ENCODE results near the gene LPCAT2.
"Not testable (repeated sequence)": the region's sequence is repeated elsewhere in the genome, so short reads cannot be mapped to it uniquely, and the experiment has no call there.

LPCAT2 gene

DNA sequence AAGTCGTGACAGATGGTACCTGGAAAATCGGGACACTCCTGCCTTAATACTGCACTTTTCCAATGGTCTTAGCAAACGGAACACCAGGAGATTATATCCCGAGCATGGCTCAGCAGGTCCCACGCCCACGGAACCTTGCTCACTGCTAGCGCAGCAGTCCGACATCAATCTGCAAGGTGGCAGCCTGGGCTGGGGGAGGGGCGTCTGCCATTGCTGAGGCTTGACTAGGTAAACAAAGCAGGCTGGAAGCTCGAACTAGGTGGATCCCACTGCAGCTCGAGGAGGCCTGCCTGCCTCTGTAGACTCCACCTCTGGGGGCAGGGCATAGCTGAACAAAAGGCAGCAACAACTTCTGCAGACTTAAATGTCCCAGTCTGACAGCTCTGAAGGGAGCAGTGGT is 106.8 kb downstream of the LPCAT2 start:
- not testable (repeated sequence) for DNase-seq

DNA sequence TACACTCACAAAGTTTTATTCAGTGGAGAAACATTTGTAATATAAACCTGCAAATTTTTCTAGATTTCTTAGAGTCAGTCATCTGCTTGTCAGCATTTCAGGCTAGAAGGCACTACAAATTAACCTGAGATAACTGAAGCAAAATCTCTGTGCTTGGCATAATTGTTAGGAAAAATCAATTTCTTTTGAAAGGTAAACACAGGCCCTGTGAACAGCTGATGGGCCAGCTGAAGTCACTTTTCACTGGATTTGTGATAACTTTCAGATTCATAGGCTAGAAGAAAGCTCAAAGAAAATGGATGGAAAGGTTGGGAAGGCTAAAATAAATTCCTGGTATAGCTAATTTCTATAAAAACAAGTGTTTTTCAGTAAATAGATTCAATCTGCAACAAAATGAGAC is 112.9 kb downstream of the LPCAT2 start:
- no peak for DNase-seq

- DNase-seq = no peak
These were observed 113.4 kb downstream of the LPCAT2 start for GRCh38 chr16:55622272-55622671.

DNA sequence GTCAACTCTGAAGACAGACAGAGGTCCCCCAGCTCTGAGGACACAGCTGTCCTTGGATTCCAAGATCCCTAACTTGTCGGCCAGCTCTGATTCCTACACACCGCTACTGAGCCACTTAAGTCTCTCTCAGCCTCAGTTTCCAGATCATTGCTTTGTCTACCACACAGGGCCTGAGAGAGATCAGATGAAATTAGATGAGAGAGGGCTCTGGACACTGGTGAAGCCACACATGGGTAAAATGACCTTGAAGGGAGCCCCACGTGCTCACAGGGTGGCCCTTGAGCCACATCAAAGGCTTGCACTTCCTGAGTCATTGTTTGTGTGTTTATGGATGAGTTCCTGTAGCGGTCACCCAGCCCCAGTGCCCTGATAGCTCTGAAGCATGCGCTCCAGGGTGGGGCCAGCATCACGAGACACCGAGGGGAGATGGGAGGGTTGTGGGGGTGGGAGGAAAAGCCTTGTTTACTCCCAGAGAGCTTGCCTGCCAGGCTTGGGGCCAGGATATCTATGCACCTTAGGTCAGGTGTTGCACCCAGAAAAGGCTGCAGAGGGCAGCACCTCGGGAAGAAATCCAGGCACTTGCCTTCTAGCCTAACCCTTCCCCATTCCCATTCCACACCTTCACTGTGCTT is 114.2 kb downstream of the LPCAT2 start:
- DNase-seq = no peak

- no peak for DNase-seq
These were observed 114.8 kb downstream of the LPCAT2 start for GRCh38 chr16:55623640-55624039.

- no peak for DNase-seq
These were observed 115.8 kb downstream of the LPCAT2 start for GRCh38 chr16:55624696-55625095.

GRCh38 chr16:55625843-55626242 is 117.0 kb downstream of the LPCAT2 start:
- no peak for DNase-seq

DNA sequence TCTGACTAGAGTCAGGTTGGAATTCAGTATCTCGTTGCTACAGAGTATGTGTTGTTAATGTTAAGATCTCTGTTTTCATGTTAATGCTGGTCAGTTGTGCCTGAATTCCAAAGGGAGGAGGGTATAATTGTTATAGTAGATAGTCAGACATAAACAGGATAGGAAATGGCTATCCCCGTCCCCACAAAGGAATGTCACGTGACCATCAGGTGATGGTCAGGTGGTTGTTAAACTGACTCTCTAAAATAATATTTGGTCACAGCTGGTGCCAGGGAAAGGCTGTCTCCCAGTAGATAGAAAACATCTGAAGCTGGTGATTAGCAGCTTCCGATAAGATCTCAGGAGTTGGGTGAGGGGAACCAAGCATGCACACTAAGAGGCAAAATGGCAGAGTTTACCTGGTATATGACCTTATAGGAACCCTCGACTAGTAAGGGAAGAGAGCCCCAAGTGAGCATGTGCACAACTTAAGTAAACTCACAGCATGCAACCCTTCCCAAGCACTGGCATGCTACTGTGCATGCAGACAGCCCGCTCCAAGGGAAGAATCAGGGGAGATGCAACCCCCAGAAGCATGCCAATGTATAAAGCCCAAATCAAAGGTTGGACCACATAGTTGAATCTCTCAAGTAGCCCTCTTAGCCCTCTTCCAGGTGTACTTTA is 119.6 kb downstream of the LPCAT2 start:
- no peak for DNase-seq

- no peak for DNase-seq
These were observed 121.9 kb downstream of the LPCAT2 start for GRCh38 chr16:55630774-55631173.

DNA sequence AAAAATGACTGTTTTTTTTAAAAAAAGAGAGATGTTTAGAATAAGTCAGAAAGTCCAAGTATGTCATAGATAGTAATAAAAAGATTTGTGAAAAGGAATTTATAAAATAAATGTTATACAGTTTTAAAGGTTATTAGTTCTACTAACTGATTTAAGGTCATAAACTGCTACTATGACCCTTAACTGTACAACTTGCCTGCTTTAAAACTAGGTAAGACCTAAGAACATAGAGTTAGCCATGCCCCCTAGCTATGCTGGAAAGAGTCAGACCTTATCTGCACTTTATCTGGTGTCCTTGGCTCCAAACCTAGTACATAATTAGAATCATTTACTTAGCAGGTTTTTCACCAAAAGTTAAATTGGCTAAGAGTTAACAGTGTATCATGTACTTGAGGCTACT is 123.4 kb downstream of the LPCAT2 start:
- DNase-seq = no peak

- no peak for DNase-seq
These were observed 125.3 kb downstream of the LPCAT2 start for GRCh38 chr16:55634193-55634592.
